ENCODE measurements around the gene PDZRN3.

The PDZRN3 gene

DNA sequence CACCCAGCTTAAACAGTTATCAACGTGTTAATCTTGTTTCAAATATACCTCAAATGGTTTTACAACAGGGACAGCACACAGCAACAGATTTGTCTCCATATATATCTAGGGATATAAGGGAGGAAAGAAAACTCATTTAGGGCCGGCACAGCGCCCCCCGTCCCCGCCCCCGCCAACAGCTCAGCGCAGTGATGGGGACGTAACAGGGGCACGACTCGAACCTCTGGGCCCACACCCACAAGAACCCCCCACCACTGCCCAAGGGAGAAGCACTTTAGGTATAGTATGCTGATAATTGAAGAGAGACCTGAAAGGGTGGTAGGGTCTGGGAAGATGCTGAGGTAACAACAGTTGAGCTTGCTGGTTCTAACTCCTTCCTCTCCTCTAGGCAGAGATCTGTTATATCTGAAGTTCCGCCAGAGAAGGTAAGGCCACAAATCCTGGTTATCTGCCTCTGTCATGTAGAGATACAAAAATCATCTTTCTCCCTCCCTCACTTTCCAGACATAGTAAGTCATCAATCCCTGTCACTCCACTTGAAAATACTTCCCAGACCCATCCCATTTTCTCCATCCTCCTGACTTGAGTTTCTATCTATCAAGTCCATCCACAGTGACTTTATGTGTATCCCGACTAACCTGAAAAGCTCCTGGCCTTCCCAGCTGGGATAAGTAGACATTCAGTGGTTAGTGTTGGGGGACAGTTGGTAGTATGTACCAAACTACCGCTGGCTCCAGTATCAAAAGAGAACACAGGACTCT lies 126.9 kb downstream of the PDZRN3 start:
- Histone ChIP-seq H3K27ac (ENCODE audit: poor library complexity, severe bottlenecking) (no peak overlapping the region), H3K4me1 (ENCODE audit: insufficient read depth, poor library complexity, severe bottlenecking) (no peaks in the 10 kb centered on the region), H3K9me3 (ENCODE audit: severe bottlenecking) (no peaks in the 10 kb centered on the region), H3K4me3 (ENCODE audit: severe bottlenecking) (no peak overlapping the region), H3K27me3 (ENCODE audit: insufficient read depth, poor library complexity, severe bottlenecking) (no peaks in the 10 kb centered on the region), H3K36me3 (ENCODE audit: low read depth) (no peaks in the 10 kb centered on the region)
- TF ChIP-seq, protein P1, sequence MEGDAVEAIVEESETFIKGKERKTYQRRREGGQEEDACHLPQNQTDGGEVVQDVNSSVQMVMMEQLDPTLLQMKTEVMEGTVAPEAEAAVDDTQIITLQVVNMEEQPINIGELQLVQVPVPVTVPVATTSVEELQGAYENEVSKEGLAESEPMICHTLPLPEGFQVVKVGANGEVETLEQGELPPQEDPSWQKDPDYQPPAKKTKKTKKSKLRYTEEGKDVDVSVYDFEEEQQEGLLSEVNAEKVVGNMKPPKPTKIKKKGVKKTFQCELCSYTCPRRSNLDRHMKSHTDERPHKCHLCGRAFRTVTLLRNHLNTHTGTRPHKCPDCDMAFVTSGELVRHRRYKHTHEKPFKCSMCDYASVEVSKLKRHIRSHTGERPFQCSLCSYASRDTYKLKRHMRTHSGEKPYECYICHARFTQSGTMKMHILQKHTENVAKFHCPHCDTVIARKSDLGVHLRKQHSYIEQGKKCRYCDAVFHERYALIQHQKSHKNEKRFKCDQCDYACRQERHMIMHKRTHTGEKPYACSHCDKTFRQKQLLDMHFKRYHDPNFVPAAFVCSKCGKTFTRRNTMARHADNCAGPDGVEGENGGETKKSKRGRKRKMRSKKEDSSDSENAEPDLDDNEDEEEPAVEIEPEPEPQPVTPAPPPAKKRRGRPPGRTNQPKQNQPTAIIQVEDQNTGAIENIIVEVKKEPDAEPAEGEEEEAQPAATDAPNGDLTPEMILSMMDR (IDR thresholded peaks at IDR 0.05; ENCODE audit: poor library complexity, severe bottlenecking), result no peak
- DNase-seq (ENCODE audit: low spot score), result no peak
- no peak for ATAC-seq (ENCODE audit: low read depth)

DNA sequence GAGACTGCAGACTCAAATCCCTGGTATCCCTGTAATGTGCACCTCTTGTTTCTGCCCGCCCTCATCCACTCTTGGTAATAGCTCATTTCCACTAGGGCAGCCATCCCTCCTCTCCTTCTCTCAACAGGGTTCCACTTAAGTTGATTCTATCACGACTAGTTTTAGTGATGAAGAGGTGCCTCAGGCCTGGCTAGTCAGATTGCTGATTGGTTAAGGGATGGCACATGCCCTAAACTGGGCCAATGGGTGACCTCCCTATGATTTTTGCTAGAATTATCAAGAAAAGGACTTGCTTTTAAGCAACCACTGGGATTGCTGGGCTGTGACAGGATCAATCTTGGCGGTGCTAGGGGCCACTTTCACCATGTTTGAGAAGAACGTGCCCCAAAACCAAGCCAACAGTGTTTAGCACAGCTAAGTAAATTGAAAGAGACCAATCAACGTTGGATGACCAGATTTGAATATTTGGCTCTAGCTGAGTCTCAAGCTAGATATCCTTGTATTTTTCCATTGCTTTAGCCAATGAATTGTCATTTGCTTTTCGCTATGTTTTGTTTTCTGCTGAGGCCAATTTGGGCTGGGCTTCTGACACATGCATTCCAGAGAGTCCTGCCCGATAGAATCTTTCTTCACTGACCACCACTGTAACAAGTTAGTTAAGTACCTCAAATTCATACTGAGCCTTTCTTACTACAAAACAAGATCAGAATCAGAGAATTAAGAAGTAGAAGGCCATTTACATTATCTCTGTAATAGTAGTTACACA lies 131.0 kb downstream of the PDZRN3 start:
- DNase-seq (ENCODE audit: low spot score), result no peak

DNA sequence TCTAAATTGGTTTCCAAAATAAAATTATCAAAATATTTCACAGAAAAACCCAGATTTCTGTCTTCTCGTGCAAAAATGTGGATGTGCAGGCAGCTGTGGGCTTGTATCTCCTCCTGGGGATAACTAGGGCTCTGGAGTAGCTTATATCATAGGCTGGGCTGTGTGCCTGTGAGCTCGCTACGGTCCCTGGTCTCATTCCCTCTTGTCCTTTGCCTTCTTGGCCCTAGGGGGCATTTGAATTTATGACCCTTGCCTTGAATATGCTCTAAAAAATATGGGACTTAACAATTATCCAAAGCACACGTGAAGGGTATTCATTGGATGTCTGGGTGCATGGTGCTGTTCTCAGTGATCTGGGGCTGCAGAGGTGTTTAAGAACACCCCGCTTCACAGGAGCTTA lies 132.6 kb downstream of the PDZRN3 start:
- Histone ChIP-seq H3K4me3 (ENCODE audit: severe bottlenecking) (no peak overlapping the region), H3K36me3 (ENCODE audit: low read depth) (no peaks in the 10 kb centered on the region), H3K27me3 (ENCODE audit: insufficient read depth, poor library complexity, severe bottlenecking) (no peaks in the 10 kb centered on the region), H3K4me1 (ENCODE audit: insufficient read depth, poor library complexity, severe bottlenecking) (no peaks in the 10 kb centered on the region), H3K27ac (ENCODE audit: poor library complexity, severe bottlenecking) (no peak overlapping the region), H3K9me3 (ENCODE audit: severe bottlenecking) (no peaks in the 10 kb centered on the region)
- ATAC-seq (ENCODE audit: low read depth), result no peak
- TF ChIP-seq, protein P1 (IDR thresholded peaks at IDR 0.05; ENCODE audit: poor library complexity, severe bottlenecking), result no peak
- DNase-seq (ENCODE audit: low spot score), result no peak

More for the DNA sequence above, 131.0 kb downstream of the PDZRN3 start:
- Histone ChIP-seq H3K36me3 (ENCODE audit: low read depth) (no peaks in the 10 kb centered on the region), H3K9me3 (ENCODE audit: severe bottlenecking) (no peaks in the 10 kb centered on the region), H3K27ac (ENCODE audit: poor library complexity, severe bottlenecking) (no peak overlapping the region), H3K27me3 (ENCODE audit: insufficient read depth, poor library complexity, severe bottlenecking) (no peaks in the 10 kb centered on the region), H3K4me3 (ENCODE audit: severe bottlenecking) (no peak overlapping the region), H3K4me1 (ENCODE audit: insufficient read depth, poor library complexity, severe bottlenecking) (no peaks in the 10 kb centered on the region)
- TF ChIP-seq, protein P1 (IDR thresholded peaks at IDR 0.05; ENCODE audit: poor library complexity, severe bottlenecking), result no peak
- ATAC-seq (ENCODE audit: low read depth), result no peak

DNA sequence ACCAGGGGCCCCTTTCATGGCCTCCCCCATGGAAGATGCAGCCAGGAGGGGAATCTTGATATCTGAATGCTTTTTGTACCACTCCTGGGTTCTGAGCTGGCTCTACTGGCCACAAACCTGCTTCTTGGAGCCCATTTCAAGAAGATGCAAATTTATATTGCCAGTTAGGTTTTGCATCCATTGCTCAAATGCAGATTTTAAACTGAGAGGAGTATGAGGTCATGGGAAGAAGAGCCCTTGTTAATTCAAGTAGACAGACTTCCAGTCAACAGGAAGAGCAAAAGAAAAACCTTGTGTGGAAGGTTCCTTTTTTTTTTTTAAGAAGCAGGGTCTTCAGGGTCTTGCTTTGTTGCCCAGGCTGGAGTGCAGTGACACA lies 133.5 kb downstream of the PDZRN3 start:
- DNase-seq (ENCODE audit: low spot score), result no peak
- no peak for ATAC-seq (ENCODE audit: low read depth)
- Histone ChIP-seq H3K27ac (ENCODE audit: poor library complexity, severe bottlenecking) (no peak overlapping the region), H3K36me3 (ENCODE audit: low read depth) (no peaks in the 10 kb centered on the region), H3K27me3 (ENCODE audit: insufficient read depth, poor library complexity, severe bottlenecking) (no peaks in the 10 kb centered on the region), H3K9me3 (ENCODE audit: severe bottlenecking) (no peaks in the 10 kb centered on the region), H3K4me1 (ENCODE audit: insufficient read depth, poor library complexity, severe bottlenecking) (no peaks in the 10 kb centered on the region), H3K4me3 (ENCODE audit: severe bottlenecking) (no peak overlapping the region)
- TF ChIP-seq, protein P1 (IDR thresholded peaks at IDR 0.05; ENCODE audit: poor library complexity, severe bottlenecking), result no peak
